ENCODE measurements around the gene CAPN10.

GRCh38 chr2:240604939-240605716 is 18.6 kb downstream of the CAPN10 start:
- TF ChIP-seq GATA2 (IDR thresholded peaks at IDR 0.05; ENCODE audit: low read depth, low read length), result no peak
- no peak for TF ChIP-seq GATA3 (IDR thresholded peaks at IDR 0.05; ENCODE audit: low read depth, low read length)

Measured in SH-SY5Y (cell line).